ENCODE data around the gene BICC1. TPM values are rescaled to one million over a fixed set of nuclear protein-coding genes. Genes with fewer than 3 reads are reported as not detected.

Gene BICC1
- total and polyA plus RNA-seq, 2 donors (not counting 1 experiment from before 2014, with no cell fraction given) = not detected

DNA sequence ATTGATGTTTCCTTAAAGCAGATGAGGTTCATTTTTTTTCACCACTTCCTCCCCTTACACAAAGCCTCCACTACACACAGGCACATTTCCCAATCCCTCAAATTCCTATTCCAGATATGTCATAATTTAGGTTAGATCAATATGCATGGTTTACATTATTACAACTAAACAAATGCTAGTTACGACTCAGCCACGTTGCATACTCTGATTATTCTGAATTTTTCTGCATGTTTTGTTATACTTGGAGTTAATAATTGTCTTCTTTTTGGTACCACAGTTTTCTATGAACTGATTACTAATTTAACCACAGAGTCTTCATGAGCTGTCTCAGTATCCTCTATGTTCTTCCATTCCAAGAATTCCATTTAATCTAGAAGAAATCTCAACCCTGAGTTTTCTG, 4.4 kb upstream of the BICC1 start:
- no peak overlapping the region for H3K27ac ChIP-seq (ENCODE audit: low read length in 2 of 2)
- H3K9me3 ChIP-seq (ENCODE audit: control extremely low read depth in 1 of 3, control insufficient read depth in 2 of 3, insufficient read depth in 1 of 3, low read length in 2 of 3) = no peaks in the 10 kb centered on the region
- ATAC-seq (ENCODE audit: low read depth) (no peak), DNase-seq (no peak)
- Mint-ChIP-seq H3K27me3 (peaks cover 21% of the 10 kb centered on the region), H3K4me3 (no peak overlapping the region), H3K4me1 (peaks cover 4% of the 10 kb centered on the region), H3K27ac (no peak overlapping the region), H3K9me3 (ENCODE audit: insufficient read depth) (no peaks in the 10 kb centered on the region)
- no peaks in the 10 kb centered on the region for H3K36me3 ChIP-seq (replicated peaks in 1 of 2; ENCODE audit: control extremely low read depth in 1 of 2, control insufficient read depth in 1 of 2, extremely low read depth in 1 of 2, insufficient read depth in 2 of 2, low read length in 1 of 2)
- POLR2A ChIA-PET = no interaction called here
- no peaks in the 10 kb centered on the region for H4K20me1 ChIP-seq (ENCODE audit: control insufficient read depth, insufficient read depth, low read length, poor library complexity, severe bottlenecking)
- H2AFZ ChIP-seq (ENCODE audit: insufficient read depth, low read depth, low read length, poor library complexity, severe bottlenecking) = no peak overlapping the region
- H3K4me3 ChIP-seq (ENCODE audit: control extremely low read depth in 1 of 5, extremely low read depth in 1 of 5, insufficient read depth in 1 of 5, low read depth in 2 of 5, low read length in 4 of 5) = no peak overlapping the region
- CTCF ChIA-PET = interaction anchor here (1.1 kb wide), 1 partner anchor 11 kb away, joined by 3 read pairs; no protein-coding TSS in a partner anchor
- no CpG with 5 or more reads among the region's 2 CpGs for WGBS (ENCODE audit: insufficient coverage)
- H3K4me2 ChIP-seq (replicated peaks; ENCODE audit: low read depth, low read length, poor library complexity, severe bottlenecking) = no peak overlapping the region
- no peaks in the 10 kb centered on the region for H3K79me2 ChIP-seq (ENCODE audit: control insufficient read depth, insufficient read depth, low read length)
- intact Hi-C loops (cut with micrococcal nuclease) = no loop called here
- H3K27me3 ChIP-seq (replicated peaks in 1 of 4; ENCODE audit: control extremely low read depth in 1 of 4, control insufficient read depth in 3 of 4, insufficient read depth in 4 of 4, low read length in 3 of 4) = peaks cover 0 to 20% (median 16%) of the 10 kb centered on the region in 4 experiments
- no peak overlapping the region for H3K9ac ChIP-seq (ENCODE audit: low read length)
- H3K4me1 ChIP-seq (ENCODE audit: control insufficient read depth in 2 of 2, insufficient read depth in 2 of 2, low read length in 2 of 2) = peaks cover 6 to 8% of the 10 kb centered on the region in 2 donors
- no peak for TF ChIP-seq EZH2 (IDR thresholded peaks at IDR 0.05; ENCODE audit: borderline replicate concordance, insufficient read depth, low read depth, low read length, poor library complexity, severe bottlenecking)
- TF ChIP-seq, protein P1, sequence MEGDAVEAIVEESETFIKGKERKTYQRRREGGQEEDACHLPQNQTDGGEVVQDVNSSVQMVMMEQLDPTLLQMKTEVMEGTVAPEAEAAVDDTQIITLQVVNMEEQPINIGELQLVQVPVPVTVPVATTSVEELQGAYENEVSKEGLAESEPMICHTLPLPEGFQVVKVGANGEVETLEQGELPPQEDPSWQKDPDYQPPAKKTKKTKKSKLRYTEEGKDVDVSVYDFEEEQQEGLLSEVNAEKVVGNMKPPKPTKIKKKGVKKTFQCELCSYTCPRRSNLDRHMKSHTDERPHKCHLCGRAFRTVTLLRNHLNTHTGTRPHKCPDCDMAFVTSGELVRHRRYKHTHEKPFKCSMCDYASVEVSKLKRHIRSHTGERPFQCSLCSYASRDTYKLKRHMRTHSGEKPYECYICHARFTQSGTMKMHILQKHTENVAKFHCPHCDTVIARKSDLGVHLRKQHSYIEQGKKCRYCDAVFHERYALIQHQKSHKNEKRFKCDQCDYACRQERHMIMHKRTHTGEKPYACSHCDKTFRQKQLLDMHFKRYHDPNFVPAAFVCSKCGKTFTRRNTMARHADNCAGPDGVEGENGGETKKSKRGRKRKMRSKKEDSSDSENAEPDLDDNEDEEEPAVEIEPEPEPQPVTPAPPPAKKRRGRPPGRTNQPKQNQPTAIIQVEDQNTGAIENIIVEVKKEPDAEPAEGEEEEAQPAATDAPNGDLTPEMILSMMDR (IDR thresholded peaks at IDR 0.05) = no peak

- no peaks in the 10 kb centered on the region for H4K20me1 ChIP-seq (ENCODE audit: control insufficient read depth, insufficient read depth, low read length, poor library complexity, severe bottlenecking)
- H3K4me2 ChIP-seq (replicated peaks; ENCODE audit: low read depth, low read length, poor library complexity, severe bottlenecking) = peak overlapping the region; percentile 72
- H3K27ac Mint-ChIP-seq = no peak overlapping the region
- intact Hi-C loops (cut with micrococcal nuclease) = no loop called here
- H3K4me1 Mint-ChIP-seq = peaks cover 13% of the 10 kb centered on the region
- ATAC-seq (ENCODE audit: low read depth) (no peak), DNase-seq (no peak)
- ChIA-PET CTCF (no interaction called here), POLR2A (no interaction called here)
- peaks cover 0 to 34% (median 26%) of the 10 kb centered on the region in 4 experiments for H3K27me3 ChIP-seq (replicated peaks in 1 of 4; ENCODE audit: control extremely low read depth in 1 of 4, control insufficient read depth in 3 of 4, insufficient read depth in 4 of 4, low read length in 3 of 4)
- peak overlapping the region; percentile 82 for H3K4me3 Mint-ChIP-seq
- H3K79me2 ChIP-seq (ENCODE audit: control insufficient read depth, insufficient read depth, low read length) = no peaks in the 10 kb centered on the region
- H3K9me3 Mint-ChIP-seq (ENCODE audit: insufficient read depth) = no peaks in the 10 kb centered on the region
- H3K27me3 Mint-ChIP-seq = peaks cover 32% of the 10 kb centered on the region
- peak overlapping the region in 1 of 5 experiments; percentile 8 for H3K4me3 ChIP-seq (ENCODE audit: control extremely low read depth in 1 of 5, extremely low read depth in 1 of 5, insufficient read depth in 1 of 5, low read depth in 2 of 5, low read length in 4 of 5)
- no peak overlapping the region for H3K27ac ChIP-seq (ENCODE audit: low read length in 2 of 2)
- TF ChIP-seq EZH2 (IDR thresholded peaks at IDR 0.05; ENCODE audit: borderline replicate concordance, insufficient read depth, low read depth, low read length, poor library complexity, severe bottlenecking) = no peak
- TF ChIP-seq, protein P1 (IDR thresholded peaks at IDR 0.05) = no peak
- 19% methylated on average over 16 of the region's 26 CpGs for WGBS (ENCODE audit: insufficient coverage)
- no peaks in the 10 kb centered on the region for H3K9me3 ChIP-seq (ENCODE audit: control extremely low read depth in 1 of 3, control insufficient read depth in 2 of 3, insufficient read depth in 1 of 3, low read length in 2 of 3)
- H3K9ac ChIP-seq (ENCODE audit: low read length) = no peak overlapping the region
- H2AFZ ChIP-seq (ENCODE audit: insufficient read depth, low read depth, low read length, poor library complexity, severe bottlenecking) = peak overlapping the region; percentile 54
- no peaks in the 10 kb centered on the region for H3K36me3 ChIP-seq (replicated peaks in 1 of 2; ENCODE audit: control extremely low read depth in 1 of 2, control insufficient read depth in 1 of 2, extremely low read depth in 1 of 2, insufficient read depth in 2 of 2, low read length in 1 of 2)
- H3K4me1 ChIP-seq (ENCODE audit: control insufficient read depth in 2 of 2, insufficient read depth in 2 of 2, low read length in 2 of 2) = peaks cover 11 to 14% of the 10 kb centered on the region in 2 donors
These were observed 744 bp upstream of the BICC1 start for GRCh38 chr10:58511765-58512490.

Data from B cell (primary cell).